Activated gamma-delta T cell treated with Interleukin-2 at 50 U/mL for 16 hours (primary cell): ENCODE measurements around the gene MYH15.

Experiments
- DNase-seq: peaks from one replicate; pipeline ENCODE4 v3.0.0-alpha.2; 2020

The MYH15 gene

DNA sequence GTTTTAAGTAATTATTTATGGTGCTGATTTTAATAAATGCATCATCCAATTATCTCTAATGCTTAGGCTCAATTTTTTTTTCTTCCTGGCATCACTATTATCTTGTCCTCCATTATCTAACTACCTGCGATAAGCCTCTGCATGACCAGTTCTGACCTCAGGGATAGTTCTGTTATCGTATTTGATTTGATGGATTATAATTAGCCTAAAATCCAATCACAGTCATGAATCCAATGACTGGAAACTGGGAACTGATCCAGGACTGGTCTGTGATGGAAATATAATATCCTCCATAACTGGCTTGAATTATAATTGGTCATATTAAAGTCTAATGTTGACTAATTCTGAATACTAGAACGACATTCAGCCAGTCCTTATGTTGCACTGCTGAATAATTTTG, 1.1 kb downstream of the MYH15 start:
- no peak for DNase-seq

- DNase-seq: no peak
Measured at GRCh38 chr3:108507902-108508301, 2.5 kb downstream of the MYH15 start.

- no peak for DNase-seq
Measured at GRCh38 chr3:108505811-108506210, 4.6 kb downstream of the MYH15 start.

DNA sequence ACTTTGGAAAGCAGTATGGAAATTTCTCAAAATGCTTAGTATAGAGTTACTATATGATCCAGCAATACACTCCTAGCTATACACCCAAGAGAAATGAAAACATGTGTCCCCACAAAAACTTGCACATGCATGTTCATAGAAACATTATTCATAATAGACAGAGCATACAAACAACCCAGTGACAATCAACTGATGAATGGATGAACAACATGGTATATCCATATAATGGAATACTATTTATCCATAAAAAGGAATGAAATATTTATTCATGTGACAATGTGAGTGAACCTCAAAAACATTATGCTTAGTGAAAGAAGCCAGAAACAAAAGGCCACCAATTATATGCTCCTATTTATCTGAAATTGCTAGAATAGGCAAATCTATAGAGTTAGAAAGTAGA, 6.7 kb downstream of the MYH15 start:
- DNase-seq: no peak

GRCh38 chr3:108501535-108501934, 8.9 kb downstream of the MYH15 start:
- no peak for DNase-seq

GRCh38 chr3:108500728-108501127, 9.7 kb downstream of the MYH15 start:
- no peak for DNase-seq

DNA sequence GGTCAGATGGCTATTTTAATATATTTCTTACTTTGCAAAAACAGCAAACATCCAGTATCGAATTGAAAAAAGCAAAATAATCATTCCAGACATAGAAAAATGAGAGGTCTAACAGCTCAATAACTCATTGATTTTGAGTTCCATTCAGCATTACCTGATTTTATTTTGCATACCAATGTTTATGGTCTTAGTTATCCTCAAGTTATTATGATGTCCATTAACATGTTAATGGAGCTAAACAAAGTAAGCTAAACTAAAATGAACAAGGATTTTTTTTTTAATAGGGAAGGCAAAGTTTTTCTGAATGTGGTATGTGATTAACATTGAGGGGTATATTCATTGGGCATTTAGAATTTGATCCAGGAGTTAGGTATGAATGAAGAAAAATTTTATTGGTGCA, 13.1 kb downstream of the MYH15 start:
- no peak for DNase-seq

DNA sequence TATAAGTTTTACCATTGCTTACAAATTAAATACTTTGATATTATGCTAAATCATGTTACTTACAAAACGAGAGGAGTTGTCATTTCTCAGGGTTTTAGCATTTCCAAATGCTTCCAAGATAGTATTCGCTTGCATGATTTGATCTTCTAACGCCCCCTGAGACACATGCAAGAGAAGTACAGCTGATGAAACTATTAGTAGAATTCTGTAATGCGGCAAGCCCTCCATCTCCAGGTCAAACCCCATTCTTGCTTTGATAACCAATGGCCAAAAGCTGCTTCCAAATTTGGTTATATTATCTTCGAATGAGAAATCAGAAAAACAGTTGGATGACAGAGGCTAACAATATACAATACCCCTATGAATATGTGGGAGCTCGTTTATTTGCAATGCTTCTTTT, 14.7 kb downstream of the MYH15 start:
- no peak for DNase-seq

- DNase-seq: no peak
Measured at GRCh38 chr3:108494906-108495531, 15.4 kb downstream of the MYH15 start.

GRCh38 chr3:108493862-108494261, 16.5 kb downstream of the MYH15 start:
- no peak for DNase-seq

DNA sequence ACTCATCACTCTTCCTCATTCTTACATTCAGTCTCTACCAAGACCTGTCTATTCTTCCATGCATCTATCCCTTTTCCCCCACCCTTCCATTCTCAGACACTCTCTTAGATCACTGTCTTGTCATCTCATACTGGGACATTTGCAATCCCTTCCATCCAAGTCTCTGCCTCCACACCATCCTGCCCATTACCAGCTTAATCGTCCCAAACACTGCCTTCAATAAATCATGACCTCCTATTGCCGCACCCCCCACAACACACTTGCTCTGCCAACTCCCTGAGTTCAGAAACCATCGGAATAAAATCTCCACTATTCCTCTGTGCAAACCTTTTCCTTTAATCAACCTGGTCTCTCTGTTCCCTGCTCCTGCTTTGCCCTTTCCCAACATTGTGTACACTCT, 18.9 kb downstream of the MYH15 start:
- DNase-seq: no peak

DNA sequence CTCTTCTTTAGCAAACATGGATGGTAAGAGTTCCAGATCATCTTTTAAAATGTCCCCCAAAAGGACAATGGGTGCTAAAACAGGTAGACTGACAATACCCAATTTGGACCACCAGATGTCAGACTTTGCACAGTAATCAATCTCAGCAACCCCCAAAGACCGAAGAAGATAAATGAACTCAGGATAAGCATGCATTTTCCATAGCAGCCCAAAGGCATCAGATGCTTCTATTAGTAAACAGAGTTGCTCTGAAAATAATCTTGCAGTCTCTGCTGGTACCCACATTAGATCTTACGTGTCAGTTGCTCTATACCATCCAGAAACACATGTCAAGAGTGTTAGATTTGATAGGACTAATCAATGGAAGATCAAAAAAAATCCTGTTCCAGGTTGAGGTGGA, 20.6 kb downstream of the MYH15 start:
- peak; percentile 39 for DNase-seq

DNA sequence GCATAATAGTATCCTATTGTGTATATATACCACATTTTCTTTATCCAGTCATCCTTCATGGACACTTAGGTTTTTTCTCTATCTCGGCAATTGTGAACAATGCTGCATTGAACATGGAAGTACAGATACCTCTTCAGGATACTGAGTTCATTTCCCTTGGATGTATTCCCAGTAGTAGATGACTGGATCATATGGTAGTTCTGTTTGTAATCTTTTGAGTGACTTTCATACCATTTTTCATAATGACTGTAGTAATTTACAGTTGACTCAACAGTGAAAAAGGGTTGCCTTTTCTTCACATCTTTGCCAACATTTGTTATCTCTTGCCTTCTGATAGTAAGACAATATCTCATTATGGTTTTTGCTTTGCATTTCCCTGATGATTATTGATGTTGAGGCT, 21.8 kb downstream of the MYH15 start:
- no peak for DNase-seq

GRCh38 chr3:108487439-108487838, 23.0 kb downstream of the MYH15 start:
- no peak for DNase-seq

GRCh38 chr3:108486941-108487340, 23.5 kb downstream of the MYH15 start:
- DNase-seq: no peak

- no peak for DNase-seq
Measured at GRCh38 chr3:108486338-108486737, 24.1 kb downstream of the MYH15 start.

- no peak for DNase-seq
Measured at GRCh38 chr3:108485146-108485545, 25.2 kb downstream of the MYH15 start.

- no peak for DNase-seq
Measured at GRCh38 chr3:108479224-108479623, 31.2 kb downstream of the MYH15 start.

DNA sequence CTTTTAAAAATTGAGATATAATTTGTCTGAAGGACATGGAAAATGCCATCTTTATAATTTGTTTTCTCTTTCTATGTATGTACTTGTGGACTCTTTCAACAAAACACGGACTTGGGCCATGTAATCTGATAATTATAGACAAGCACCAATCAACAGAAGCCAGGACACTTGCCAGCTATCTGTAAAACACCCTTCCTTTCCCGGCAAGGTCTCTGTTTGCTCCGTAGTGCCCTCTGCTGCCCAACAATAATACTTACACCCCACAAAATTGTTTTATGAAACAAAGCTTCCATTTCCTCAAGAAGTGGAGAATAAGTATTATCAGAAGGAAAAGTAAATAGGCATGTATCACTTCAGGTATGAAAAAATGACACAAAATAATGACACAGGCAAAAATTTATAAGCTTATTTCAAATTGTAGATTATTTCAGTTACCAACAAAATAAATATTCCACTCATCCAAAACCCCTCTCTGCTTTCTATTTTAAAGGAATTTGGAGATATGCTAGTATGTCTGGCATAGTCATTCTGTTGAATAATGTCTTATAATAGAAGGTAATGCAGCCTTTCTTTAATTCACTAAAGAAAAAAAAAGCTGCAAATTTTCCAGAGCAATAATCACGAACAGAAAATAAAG, 32.8 kb downstream of the MYH15 start:
- DNase-seq: peak; percentile 46

DNA sequence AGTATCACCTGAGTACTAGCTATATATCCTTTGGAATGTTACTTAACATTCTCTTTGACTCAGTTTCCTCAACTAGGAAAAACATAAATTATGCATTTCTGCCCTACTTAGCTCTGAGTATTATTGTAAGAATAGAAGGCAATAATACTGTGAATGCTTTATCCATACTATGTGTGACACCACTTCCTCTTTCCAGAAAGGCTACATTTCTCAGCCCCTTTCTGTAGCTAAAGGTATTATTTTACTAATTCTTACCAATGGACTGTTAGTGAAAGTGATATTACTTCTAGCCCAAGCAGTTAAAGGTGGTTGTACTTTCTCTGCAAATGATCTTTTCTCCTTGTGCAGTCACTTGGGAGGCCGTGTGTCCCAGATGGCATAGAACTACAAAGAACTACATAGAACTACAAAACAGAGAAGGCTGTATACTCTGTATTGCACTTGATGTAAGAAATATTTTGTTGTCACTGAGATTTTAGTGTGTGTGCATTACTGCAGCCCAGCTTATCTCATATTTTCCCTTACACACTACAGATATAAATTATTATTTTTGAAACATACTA, 35.1 kb downstream of the MYH15 start:
- DNase-seq: no peak

DNA sequence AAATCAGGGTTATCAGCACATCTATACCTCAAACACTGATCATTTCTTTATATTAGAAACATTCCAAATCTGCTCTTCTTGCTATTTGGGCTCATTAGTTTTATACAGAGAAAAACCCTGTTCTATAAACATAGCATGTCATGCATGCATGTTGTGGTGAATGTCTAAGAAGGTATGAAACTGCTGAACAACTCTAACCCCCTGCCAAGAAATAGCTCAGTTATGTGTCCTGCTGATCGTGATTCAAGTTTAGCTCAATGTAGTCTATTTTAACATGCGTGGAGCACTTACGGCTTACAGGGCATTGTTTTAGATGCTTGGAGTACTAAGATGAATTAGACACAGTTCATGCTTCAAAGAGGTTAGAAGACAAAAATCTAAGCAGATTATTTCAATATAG, 35.8 kb downstream of the MYH15 start:
- no peak for DNase-seq

DNA sequence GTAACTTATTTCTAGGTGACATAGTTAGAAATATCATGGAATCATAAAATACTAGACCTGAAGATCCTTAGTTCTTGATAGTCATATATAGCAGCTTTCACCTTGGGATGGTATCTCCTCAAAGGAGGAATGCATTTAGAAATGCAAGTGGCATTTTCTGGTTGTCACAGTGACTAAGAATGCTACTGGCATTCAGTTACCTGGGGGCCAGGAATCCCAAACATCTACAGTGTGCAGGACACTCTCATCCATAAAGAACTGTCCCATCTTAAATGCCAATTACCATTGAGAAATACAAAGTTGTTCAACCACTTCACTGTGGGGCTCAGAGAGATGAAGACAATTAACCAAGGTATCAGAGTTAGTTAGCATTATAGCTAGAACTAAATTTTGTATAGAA, 36.7 kb downstream of the MYH15 start:
- no peak for DNase-seq

DNA sequence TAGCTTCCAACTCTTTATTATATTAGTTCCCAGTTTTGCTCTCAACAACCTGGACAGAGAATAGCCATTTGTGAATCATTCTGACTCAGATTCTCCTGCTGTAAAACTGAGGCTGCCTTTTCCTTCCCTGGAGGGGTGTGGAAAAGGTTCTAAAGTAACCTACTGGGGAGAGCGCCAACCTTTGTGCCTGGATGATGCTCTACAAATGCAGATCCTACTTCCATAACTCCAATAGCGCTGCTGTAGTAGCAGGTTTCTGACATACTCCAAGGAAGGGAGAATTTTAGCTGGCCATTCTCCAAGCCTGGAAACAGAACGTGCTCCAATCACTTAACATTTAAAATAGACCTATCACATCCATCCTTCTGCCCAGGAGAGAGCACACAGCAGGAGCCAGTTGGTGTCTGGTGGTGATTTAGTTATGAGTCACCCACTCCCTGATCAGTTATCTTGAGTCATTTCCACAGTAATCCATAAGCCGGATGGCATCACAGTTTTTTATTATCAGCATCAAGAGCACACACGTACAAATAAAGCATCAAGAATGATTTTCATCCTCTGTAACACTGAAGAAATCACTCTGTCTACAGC, 38.3 kb downstream of the MYH15 start:
- no peak for DNase-seq

- no peak for DNase-seq
Measured at GRCh38 chr3:108471426-108471825, 39.0 kb downstream of the MYH15 start.
